Aorta (tissue), 5 donors: ENCODE results near the gene ARL14. TPM values are rescaled to one million over a fixed set of nuclear protein-coding genes. Genes with fewer than 3 reads are reported as not detected.

Experiments
- ATAC-seq: fragments of 200-7000 bp; cut with Tn5 transposase; one replicate; pipeline ENCODE4 v1.9.1; 2022; ENCODE audit warnings: moderate library complexity; ENCODE audit not compliant: low FRiP score
- DNase-seq, 2 donors: peaks; one replicate each; pipeline ENCODE4 v3.0.0-alpha.2; 2020
- H3K27ac ChIP-seq, 2 donors: one replicate each; pipeline ENCODE4 v1.5.1; 2013; ENCODE audit warnings: low read length in 2 of 2, mild to moderate bottlenecking in 2 of 2, moderate library complexity in 2 of 2, control low read depth in 1 of 2, inconsistent platforms in 1 of 2, low read depth in 1 of 2
- H3K27me3 ChIP-seq, 2 donors: one replicate each; pipeline ENCODE4 v1.6.1; 2013; ENCODE audit warnings: control low read depth in 1 of 2, low read length in 1 of 2, mild to moderate bottlenecking in 1 of 2, moderate library complexity in 1 of 2; ENCODE audit not compliant: insufficient read depth in 2 of 2, control insufficient read depth in 1 of 2
- H3K36me3 ChIP-seq, 2 donors: one replicate each; pipeline ENCODE4 v1.6.1; 2013; ENCODE audit warnings: control low read depth in 1 of 2, low read length in 1 of 2, mild to moderate bottlenecking in 1 of 2; ENCODE audit not compliant: insufficient read depth in 2 of 2, control insufficient read depth in 1 of 2
- H3K4me1 ChIP-seq, 2 donors: one replicate each; pipeline ENCODE4 v1.6.1; 2013; ENCODE audit warnings: low read length in 2 of 2, control low read depth in 1 of 2, mild to moderate bottlenecking in 1 of 2, moderate library complexity in 1 of 2; ENCODE audit not compliant: insufficient read depth in 2 of 2, control insufficient read depth in 1 of 2
- H3K4me3 ChIP-seq, 2 donors: one replicate each; pipeline ENCODE4 v1.5.1; 2013; ENCODE audit warnings: low read length in 2 of 2, control low read depth in 1 of 2, mild to moderate bottlenecking in 1 of 2
- H3K9me3 ChIP-seq: one replicate; pipeline ENCODE4 v1.6.1; 2013; ENCODE audit warnings: mild to moderate bottlenecking, low read length; ENCODE audit not compliant: control insufficient read depth
- WGBS, 2 donors: extraction: QIAGEN DNeasy Blood & Tissue Kit; methylation state at CpG; one replicate each; pipeline ENCODE4 v1.1.7; 2013; 5-methylcytosine and 5-hydroxymethylcytosine counted together
- intact Hi-C, 2 donors: fragments of 100-400 bp; cut with DNase I; formaldehyde crosslinking; loops; one replicate each; pipeline versions ENCODE4 v1.14.2 to v1.15.0; 2022
- polyA plus RNA-seq, 2 donors: library from polyadenylated mRNA; stranded (reverse); fragments of 200-250 nt; gene quantifications; one replicate each; pipeline ENCODE4 v1.2.3, GENCODE V29; 2013
- total RNA-seq, 2 donors: library from RNA; stranded (reverse); fragmentation: NEBNext Ultra II Directional; extraction: Animal tissue kit (Norgen Biotek cat#: 25700); gene quantifications; one replicate each; pipeline ENCODE4 v1.2.1, GENCODE V29; 2021
- donor health status: healthy with polysubstance abuse.
- donor health status: Bipolar disorder and iron deficiency.
- donor health status: DM: no; HTN: no; CAD: no.
- donor health status: DM: no; HTN: no; CAD: no.
- donor health status: DM: yes; HTN: yes; CAD: no.

ARL14 gene
- total and polyA plus RNA-seq, 4 donors = 1.3 to 8.3 TPM; not detected in 2

DNA sequence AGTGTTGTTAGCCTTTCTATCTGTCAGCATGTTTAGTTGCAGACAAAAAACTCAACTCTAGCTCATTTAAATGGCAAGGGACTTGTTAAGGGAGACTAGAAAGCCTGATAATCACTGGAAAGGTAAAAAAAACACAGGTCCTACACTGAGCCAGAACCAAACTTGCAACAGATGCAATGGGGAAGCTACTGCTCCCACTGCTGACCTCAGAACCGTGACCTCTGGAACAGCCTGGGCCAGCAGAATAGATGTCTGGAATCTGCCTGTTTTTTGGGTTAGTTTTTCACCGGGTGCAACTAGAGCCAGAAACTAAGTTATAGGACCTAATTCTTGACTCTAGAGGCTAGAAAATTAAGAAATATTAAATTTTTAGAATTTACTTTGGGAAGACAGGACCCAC, 32.5 kb upstream of the ARL14 start:
- WGBS, 2 donors = 57 to 61% methylated on average over 2 of the region's 2 CpGs
- no peaks in the 10 kb centered on the region for H3K9me3 ChIP-seq
- no peak overlapping the region for H3K27ac ChIP-seq
- no peaks in the 10 kb centered on the region for H3K4me1 ChIP-seq
- H3K4me3 ChIP-seq = no peak overlapping the region
- no peak for ATAC-seq
- intact Hi-C loops = no loop called here
- no peak for DNase-seq
- H3K27me3 ChIP-seq = no peaks in the 10 kb centered on the region
- H3K36me3 ChIP-seq = no peaks in the 10 kb centered on the region

DNA sequence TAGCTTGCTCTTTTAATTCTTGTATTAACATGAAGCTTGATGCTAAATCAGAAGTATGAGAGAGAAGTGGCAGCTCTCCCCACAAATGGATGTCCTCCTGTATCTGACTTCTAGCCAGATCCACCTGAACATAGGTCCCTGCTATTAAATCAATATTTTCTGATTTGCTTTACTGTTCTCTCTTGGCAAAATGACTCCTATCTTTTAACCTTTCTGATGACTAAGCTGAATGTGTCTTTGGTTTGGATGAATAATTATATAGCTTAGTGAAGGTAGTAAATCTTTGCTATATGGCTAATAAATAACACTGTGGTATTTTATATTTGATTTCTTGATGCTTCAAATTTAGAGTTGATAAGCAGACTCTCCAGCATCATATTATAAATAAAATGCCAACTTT, 28.3 kb upstream of the ARL14 start:
- Histone ChIP-seq H3K9me3 (no peaks in the 10 kb centered on the region), H3K4me3 (no peak overlapping the region), H3K27ac (no peak overlapping the region), H3K27me3 (no peaks in the 10 kb centered on the region), H3K4me1 (no peaks in the 10 kb centered on the region), H3K36me3 (no peaks in the 10 kb centered on the region)
- DNase-seq (no peak), ATAC-seq (no peak)
- intact Hi-C loops = no loop called here

DNA sequence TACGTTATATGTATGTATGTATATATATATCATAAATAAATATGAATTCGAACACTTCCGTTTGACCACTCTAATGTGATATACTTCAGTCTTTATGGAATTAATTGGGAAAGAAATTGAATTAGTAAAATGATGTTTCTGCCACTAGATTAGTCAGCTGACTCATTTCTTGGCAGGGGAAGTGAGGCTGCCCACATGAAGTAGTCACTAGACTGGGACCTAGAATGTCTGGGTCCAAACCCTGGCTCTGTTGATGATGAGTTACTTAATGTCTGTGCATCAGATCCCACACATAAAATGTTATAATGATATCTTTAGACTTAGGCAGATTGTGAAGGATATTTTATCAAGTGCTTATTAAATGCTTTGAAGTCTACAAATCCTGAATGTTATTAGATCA, 27.4 kb upstream of the ARL14 start:
- no peak for DNase-seq
- Histone ChIP-seq H3K4me3 (no peak overlapping the region), H3K4me1 (no peaks in the 10 kb centered on the region), H3K9me3 (no peaks in the 10 kb centered on the region), H3K27ac (no peak overlapping the region), H3K36me3 (no peaks in the 10 kb centered on the region), H3K27me3 (no peaks in the 10 kb centered on the region)
- intact Hi-C loops = no loop called here
- WGBS, 2 donors = 89% methylated on average over 3 of the region's 3 CpGs
- ATAC-seq = no peak

DNA sequence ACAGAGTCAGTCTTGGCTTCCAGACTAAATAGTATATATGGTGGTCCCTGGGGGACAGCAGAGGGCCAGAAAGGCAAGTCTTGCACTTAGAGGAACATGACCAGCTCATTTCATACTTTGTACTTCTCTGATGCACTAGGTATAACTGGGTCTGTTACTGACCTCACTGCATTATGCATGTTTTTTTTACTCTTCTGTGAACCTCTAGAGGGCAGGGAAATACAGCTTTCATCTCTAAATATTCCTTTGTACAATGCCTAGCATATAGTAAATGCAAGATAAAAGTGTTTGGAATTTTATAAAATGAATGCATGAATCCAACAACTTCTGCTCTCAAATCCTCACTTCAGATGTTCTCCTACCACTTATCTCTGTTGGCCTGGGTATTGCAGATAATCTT, 23.4 kb upstream of the ARL14 start:
- no peaks in the 10 kb centered on the region for H3K4me1 ChIP-seq
- DNase-seq (no peak), ATAC-seq (no peak)
- H3K36me3 ChIP-seq = no peaks in the 10 kb centered on the region
- H3K27ac ChIP-seq = no peak overlapping the region
- H3K27me3 ChIP-seq = no peaks in the 10 kb centered on the region
- no peaks in the 10 kb centered on the region for H3K9me3 ChIP-seq
- H3K4me3 ChIP-seq = no peak overlapping the region
- intact Hi-C loops = no loop called here

DNA sequence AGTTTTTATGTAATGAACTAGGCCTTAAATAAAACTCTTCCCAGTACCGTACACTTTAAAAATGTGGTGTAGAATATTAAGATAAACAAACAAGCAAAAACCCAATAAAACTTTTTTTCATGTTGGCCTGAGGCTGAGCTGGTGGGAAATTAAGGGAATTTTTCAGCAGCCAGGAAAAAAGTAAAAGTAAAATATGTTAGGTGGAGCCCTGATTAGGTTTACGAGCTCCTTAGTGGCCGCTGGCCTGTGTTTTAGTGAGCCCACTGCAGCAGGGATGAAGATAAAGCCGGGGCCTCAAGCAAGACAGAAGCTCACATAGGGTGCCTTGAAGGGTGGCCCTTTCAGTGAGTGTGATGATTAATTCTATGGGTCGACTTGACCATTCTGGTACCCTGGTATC, 16.1 kb upstream of the ARL14 start:
- DNase-seq (no peak), ATAC-seq (no peak)
- Histone ChIP-seq H3K4me1 (no peaks in the 10 kb centered on the region), H3K36me3 (no peaks in the 10 kb centered on the region), H3K9me3 (no peaks in the 10 kb centered on the region), H3K27me3 (no peaks in the 10 kb centered on the region), H3K4me3 (no peak overlapping the region), H3K27ac (no peak overlapping the region)
- 56 to 67% methylated on average over 5 of the region's 5 CpGs for WGBS, 2 donors
- intact Hi-C loops = no loop called here

DNA sequence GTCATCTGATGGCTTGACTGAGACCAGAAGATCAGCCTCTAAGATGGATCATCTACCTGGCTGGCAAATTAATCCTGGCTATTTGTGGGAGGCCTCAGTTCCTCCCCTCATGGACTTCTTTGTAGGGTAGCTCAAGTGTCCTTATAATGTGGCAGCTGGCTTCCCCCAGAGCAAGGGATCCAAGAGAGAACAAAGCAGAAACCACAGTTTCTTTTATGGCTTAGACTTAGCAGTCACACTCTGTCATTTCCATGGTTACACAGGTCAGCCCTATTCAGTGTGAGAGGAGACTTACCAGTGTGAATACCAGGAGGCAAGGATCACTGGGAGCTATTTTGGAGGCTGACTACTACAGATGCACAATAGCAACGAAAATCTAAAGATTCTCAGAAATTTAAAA, 15.3 kb upstream of the ARL14 start:
- Histone ChIP-seq H3K4me1 (no peaks in the 10 kb centered on the region), H3K27me3 (no peaks in the 10 kb centered on the region), H3K4me3 (no peak overlapping the region), H3K9me3 (no peaks in the 10 kb centered on the region), H3K36me3 (no peaks in the 10 kb centered on the region), H3K27ac (no peak overlapping the region)
- no peak for DNase-seq
- no peak for ATAC-seq
- intact Hi-C loops = no loop called here
- 50 to 59% methylated on average over 1 of the region's 1 CpG for WGBS, 2 donors

DNA sequence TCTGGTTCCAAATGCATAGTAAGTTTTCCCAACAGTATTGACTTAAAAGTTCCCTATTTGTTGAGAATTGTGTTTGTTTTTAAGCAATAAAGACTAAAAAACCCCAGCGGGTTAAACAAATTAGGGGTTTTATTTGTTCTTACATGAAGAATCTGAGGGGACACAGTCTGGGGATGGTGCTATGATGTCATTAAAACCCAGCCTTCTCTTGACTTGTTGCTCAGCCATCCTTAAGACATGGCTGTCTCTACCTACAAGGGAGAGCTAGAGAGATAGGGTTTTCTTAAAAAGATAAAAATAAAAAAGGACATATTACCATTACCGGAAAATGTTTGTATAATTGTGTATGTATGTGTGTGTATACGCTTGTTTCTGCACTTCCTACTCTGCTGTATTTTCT, 11.7 kb upstream of the ARL14 start:
- Histone ChIP-seq H3K9me3 (no peaks in the 10 kb centered on the region), H3K4me1 (no peaks in the 10 kb centered on the region), H3K4me3 (no peak overlapping the region), H3K27me3 (no peaks in the 10 kb centered on the region), H3K36me3 (no peaks in the 10 kb centered on the region), H3K27ac (no peak overlapping the region)
- no peak for ATAC-seq
- WGBS, 2 donors = 88 to 94% methylated on average over 3 of the region's 3 CpGs
- DNase-seq = no peak
- intact Hi-C loops = no loop called here

DNA sequence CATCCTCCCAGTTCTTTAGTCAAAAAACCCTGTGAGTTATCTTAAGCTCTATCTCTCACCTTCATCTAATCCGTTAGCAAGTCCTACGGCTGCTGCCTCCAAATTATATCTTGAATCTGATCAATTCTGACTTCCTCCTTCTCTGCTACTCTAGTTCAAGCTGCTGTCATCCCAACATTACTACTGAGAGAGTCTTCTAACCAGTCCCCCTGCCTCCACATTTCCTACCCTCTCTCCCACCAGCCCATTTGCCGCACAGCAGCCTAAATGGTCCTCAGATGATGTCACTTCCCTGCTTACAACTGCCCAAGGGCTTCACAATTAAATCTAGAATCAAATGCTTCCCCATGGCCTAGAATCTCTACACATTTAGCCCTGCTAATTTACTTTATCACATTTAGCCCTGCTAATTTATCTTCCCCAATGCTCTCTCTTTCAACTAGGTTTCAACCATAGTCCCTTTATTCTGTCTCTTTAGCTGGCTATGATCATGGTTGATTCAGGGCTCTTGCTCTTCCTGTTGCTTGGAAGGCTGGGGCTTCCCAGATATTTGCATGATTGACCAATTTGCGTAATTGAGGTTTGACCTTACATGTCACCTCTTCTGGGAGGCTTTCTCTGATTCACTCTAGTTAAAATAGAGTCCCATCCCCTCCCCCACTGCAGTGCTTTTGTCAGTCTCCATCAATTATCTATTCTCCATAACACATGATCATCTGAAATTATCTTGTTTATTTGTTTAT, 11.0 kb upstream of the ARL14 start:
- H3K4me3 ChIP-seq = no peak overlapping the region
- DNase-seq = no peak
- H3K27ac ChIP-seq = no peak overlapping the region
- no peaks in the 10 kb centered on the region for H3K9me3 ChIP-seq
- intact Hi-C loops = no loop called here
- no peaks in the 10 kb centered on the region for H3K27me3 ChIP-seq
- H3K4me1 ChIP-seq = no peaks in the 10 kb centered on the region
- ATAC-seq = no peak
- H3K36me3 ChIP-seq = no peaks in the 10 kb centered on the region
- WGBS, 2 donors = 67 to 79% methylated on average over 4 of the region's 4 CpGs

DNA sequence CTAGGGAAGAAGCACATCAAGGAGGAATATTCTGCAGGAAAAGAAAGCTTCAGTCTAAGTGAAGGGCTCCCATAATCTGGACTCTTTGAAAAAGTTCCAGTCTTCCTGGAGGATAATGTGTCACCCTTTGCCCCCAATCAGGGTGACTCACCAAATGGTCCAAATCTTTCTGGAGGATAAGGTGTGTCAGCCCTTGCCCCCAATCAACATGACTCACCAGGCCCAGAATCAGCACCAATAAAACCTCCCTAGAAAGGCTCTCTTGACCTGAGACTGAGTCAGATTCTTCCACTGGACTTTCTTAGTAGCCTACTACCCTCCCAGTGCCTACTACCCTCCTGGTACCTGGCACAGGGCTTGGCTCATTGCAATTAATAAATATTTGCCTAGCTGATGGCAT, 9.5 kb upstream of the ARL14 start:
- no peaks in the 10 kb centered on the region for H3K4me1 ChIP-seq
- H3K27ac ChIP-seq = no peak overlapping the region
- intact Hi-C loops = no loop called here
- no peak overlapping the region for H3K4me3 ChIP-seq
- H3K27me3 ChIP-seq = no peaks in the 10 kb centered on the region
- DNase-seq = no peak
- H3K9me3 ChIP-seq = no peaks in the 10 kb centered on the region
- no peaks in the 10 kb centered on the region for H3K36me3 ChIP-seq
- no peak for ATAC-seq
